ENCODE measurements around the gene ABCB8.

DNA sequence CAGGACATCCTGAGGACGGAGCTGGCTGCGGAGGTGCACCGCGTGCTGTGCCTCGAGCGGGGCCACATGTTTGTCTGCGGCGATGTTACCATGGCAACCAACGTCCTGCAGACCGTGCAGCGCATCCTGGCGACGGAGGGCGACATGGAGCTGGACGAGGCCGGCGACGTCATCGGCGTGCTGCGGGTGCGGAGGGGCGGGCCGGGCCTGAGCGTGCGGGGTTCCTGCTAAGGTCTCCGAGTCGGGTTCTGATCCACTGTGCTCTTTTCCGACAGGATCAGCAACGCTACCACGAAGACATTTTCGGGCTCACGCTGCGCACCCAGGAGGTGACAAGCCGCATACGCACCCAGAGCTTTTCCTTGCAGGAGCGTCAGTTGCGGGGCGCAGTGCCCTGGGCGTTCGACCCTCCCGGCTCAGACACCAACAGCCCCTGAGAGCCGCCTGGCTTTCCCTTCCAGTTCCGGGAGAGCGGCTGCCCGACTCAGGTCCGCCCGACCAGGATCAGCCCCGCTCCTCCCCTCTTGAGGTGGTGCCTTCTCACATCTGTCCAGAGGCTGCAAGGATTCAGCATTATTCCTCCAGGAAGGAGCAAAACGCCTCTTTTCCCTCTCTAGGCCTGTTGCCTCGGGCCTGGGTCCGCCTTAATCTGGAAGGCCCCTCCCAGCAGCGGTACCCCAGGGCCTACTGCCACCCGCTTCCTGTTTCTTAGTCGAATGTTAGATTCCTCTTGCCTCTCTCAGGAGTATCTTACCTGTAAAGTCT lies 14.3 kb upstream of the ABCB8 start:
- TF ChIP-seq, protein P1, sequence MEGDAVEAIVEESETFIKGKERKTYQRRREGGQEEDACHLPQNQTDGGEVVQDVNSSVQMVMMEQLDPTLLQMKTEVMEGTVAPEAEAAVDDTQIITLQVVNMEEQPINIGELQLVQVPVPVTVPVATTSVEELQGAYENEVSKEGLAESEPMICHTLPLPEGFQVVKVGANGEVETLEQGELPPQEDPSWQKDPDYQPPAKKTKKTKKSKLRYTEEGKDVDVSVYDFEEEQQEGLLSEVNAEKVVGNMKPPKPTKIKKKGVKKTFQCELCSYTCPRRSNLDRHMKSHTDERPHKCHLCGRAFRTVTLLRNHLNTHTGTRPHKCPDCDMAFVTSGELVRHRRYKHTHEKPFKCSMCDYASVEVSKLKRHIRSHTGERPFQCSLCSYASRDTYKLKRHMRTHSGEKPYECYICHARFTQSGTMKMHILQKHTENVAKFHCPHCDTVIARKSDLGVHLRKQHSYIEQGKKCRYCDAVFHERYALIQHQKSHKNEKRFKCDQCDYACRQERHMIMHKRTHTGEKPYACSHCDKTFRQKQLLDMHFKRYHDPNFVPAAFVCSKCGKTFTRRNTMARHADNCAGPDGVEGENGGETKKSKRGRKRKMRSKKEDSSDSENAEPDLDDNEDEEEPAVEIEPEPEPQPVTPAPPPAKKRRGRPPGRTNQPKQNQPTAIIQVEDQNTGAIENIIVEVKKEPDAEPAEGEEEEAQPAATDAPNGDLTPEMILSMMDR (IDR thresholded peaks at IDR 0.05), result peak in 2 of 12 donors; percentile 6 to 12
- TF ChIP-seq POLR2A (IDR thresholded peaks at IDR 0.05), result no peak

Measured in heart left ventricle (tissue), 13 donors.